Fibroblast of lung (primary cell): ENCODE measurements around the gene MYRF.

Experiments used
- EZH2 ChIP-seq: IDR thresholded peaks from 2 replicates; pipeline ENCODE4 v1.5.1; 2012; ENCODE audit warnings: low read length, control low read depth, mild to moderate bottlenecking; ENCODE audit errors: missing control alignments
- TF ChIP-seq, protein P1 (sequence below), 2 donors: IDR thresholded peaks in 1 of 2; conservative IDR thresholded peaks in 1 of 2; 1 replicate in 1 of 2; 2 replicates in 1 of 2; pipeline ENCODE4 v1.5.1; 2011 to 2012; ENCODE audit warnings: low read length in 2 of 2, control low read depth in 1 of 2, inconsistent platforms in 1 of 2, low read depth in 1 of 2, mild to moderate bottlenecking in 1 of 2

DNA sequence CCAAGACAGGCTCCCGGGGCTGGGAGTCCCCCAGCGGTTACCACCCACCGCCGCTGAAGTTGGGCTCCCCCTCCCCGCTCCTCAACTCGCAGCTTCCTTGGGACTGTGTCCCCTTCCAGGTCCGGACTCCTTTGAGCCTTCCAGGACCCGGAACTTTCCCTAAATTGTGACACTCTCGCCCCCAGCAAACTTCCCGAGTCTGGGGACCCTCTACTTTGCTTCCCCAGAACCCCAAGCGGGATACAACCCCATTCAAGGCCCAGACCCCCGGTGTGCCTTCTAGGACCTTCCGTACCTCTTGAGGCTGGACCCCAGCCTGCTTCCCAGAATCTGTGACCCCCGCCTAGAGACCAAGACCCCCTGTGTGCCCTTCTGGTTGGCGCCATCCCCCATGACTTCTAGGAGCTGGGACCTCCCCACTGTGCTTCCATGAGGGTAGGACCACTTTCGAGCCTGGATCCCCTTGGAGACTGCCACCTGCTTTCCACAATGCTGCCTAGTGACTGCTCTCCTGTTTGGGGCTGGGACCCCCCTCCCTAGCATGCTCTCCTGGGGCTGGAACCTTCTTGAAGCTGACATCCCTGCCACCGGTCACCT, 587 bp downstream of the MYRF start:
- TF ChIP-seq, protein P1, sequence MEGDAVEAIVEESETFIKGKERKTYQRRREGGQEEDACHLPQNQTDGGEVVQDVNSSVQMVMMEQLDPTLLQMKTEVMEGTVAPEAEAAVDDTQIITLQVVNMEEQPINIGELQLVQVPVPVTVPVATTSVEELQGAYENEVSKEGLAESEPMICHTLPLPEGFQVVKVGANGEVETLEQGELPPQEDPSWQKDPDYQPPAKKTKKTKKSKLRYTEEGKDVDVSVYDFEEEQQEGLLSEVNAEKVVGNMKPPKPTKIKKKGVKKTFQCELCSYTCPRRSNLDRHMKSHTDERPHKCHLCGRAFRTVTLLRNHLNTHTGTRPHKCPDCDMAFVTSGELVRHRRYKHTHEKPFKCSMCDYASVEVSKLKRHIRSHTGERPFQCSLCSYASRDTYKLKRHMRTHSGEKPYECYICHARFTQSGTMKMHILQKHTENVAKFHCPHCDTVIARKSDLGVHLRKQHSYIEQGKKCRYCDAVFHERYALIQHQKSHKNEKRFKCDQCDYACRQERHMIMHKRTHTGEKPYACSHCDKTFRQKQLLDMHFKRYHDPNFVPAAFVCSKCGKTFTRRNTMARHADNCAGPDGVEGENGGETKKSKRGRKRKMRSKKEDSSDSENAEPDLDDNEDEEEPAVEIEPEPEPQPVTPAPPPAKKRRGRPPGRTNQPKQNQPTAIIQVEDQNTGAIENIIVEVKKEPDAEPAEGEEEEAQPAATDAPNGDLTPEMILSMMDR (conservative IDR thresholded peaks at IDR 0.05 in 1 of 2, IDR thresholded peaks at IDR 0.05 in 1 of 2; ENCODE audit: low read depth in 1 of 2, low read length in 2 of 2) = no peak
- peak; percentile 59 for TF ChIP-seq EZH2
